ENCODE results near the gene ATAD3A.

DNA sequence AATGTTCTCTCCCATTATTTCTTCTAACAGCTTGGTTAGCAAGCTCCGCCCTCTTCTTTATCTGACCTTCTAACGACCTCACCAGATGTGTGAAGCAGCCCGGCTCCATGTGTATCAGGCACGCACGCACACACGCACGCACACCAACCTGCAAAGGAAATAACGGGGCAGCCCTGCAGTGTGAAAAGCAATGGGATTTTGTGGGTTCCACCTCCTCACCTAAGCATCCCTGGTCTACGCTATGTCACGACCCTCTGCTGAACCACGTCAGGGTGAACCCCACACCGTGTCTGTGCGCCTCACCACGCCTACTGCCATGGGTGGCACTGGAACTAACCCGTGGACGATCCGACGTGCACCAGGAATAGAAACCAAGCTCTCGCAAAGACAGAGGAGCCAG, 52.3 kb downstream of the ATAD3A start:
- TF ChIP-seq, protein P1, sequence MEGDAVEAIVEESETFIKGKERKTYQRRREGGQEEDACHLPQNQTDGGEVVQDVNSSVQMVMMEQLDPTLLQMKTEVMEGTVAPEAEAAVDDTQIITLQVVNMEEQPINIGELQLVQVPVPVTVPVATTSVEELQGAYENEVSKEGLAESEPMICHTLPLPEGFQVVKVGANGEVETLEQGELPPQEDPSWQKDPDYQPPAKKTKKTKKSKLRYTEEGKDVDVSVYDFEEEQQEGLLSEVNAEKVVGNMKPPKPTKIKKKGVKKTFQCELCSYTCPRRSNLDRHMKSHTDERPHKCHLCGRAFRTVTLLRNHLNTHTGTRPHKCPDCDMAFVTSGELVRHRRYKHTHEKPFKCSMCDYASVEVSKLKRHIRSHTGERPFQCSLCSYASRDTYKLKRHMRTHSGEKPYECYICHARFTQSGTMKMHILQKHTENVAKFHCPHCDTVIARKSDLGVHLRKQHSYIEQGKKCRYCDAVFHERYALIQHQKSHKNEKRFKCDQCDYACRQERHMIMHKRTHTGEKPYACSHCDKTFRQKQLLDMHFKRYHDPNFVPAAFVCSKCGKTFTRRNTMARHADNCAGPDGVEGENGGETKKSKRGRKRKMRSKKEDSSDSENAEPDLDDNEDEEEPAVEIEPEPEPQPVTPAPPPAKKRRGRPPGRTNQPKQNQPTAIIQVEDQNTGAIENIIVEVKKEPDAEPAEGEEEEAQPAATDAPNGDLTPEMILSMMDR (IDR thresholded peaks at IDR 0.05) = no peak
- TF ChIP-seq POLR2AphosphoS5 (IDR thresholded peaks at IDR 0.05; ENCODE audit: insufficient read depth in 1 of 2, low read depth in 1 of 2) = no peak

Data from vagina (tissue), 2 donors.